ENCODE measurements around the gene MMS22L. TPM values are rescaled to one million over a fixed set of nuclear protein-coding genes. Genes with fewer than 3 reads are reported as not detected.

The MMS22L gene
- total and polyA plus RNA-seq, 2 of the 13 experiments (the other 11 are each of a cell fraction or from before 2014, with no cell fraction given): 6.2 to 32.9 TPM

DNA sequence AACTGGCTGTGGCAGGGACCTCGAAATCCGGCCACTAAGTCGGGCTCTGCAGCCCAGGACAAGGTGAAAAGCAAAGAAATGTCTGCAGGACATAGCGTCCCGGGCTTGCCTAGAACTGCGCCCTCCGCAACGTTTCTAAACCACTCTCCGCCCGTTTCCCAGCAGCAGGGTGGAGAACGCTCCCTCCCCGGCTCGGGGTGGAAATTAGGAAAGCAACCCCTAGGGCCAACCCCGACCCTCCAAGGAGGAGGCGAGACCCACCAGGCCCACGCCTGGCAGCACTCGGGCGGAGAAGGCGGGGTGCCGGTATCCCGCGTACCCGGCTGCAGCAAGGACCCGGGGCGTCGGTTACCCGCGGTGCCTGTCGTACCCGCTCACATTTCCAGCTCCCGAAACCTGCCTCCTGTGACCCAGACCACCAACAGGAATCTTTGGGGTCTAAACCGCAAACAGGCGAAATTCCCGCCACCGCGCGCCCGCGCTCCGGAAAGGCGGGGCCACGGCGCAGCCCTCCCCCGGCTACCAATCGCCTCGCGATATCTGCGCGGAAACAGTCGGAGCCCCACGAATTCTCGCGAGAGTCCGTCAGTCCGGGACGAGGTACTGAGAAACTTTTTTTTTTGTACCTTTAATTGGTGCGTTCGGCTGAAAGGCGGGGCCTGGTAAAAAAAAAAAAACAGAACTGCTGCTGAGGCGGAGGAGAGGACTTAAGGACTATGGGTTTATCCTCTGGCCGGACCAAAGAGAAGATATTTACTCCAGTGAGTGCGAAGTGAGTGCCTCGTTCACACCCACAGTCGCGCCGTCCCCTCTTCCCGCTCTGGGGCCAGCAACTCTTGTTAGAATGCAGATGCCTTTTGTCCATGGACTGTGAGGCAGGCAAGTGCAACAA is at the start of gene MMS22L (continued):
- TF ChIP-seq MAZ (IDR thresholded peaks at IDR 0.05; ENCODE audit: borderline replicate concordance, low read depth, low read length) (0 out of 2 replicates have a peak, but pooled peaks have one; percentile 8), MAZ (CRISPR knock-in tag; IDR thresholded peaks at IDR 0.05; ENCODE audit: low read depth) (peak; percentile 71), ZSCAN31 (CRISPR knock-in tag; IDR thresholded peaks at IDR 0.05; ENCODE audit: low read depth) (no peak; the same call in 1 of the 2 replicates), NFIC (IDR thresholded peaks at IDR 0.05; ENCODE audit: low read length) (no peak), ZNF205 (CRISPR knock-in tag; IDR thresholded peaks at IDR 0.05) (no peak), NPAS2 (CRISPR knock-in tag; IDR thresholded peaks at IDR 0.05; ENCODE audit: borderline replicate concordance) (no peak), ZNF709 (CRISPR knock-in tag; IDR thresholded peaks at IDR 0.05) (no peak), NFE2 (CRISPR knock-in tag; IDR thresholded peaks at IDR 0.05) (no peak), ZSCAN30 (CRISPR knock-in tag; IDR thresholded peaks at IDR 0.05) (0 out of 2 replicates have a peak, but pooled peaks have one; percentile 39), EZH2 (conservative IDR thresholded peaks at IDR 0.05; ENCODE audit: low read depth, low read length) (no peak), MYC (CRISPR knock-in tag; IDR thresholded peaks at IDR 0.05; ENCODE audit: borderline replicate concordance) (peak; percentile 64; the same call in 1 of the 2 replicates), BRCA1 (CRISPR knock-in tag; IDR thresholded peaks at IDR 0.05) (no peak), KLF9 (CRISPR knock-in tag; IDR thresholded peaks at IDR 0.05; ENCODE audit: low read depth) (no peak), SOX13 (IDR thresholded peaks at IDR 0.05) (no peak), SOX13 (CRISPR knock-in tag; conservative IDR thresholded peaks at IDR 0.05 in 1 of 2, IDR thresholded peaks at IDR 0.05 in 1 of 2) (peak in 1 of 2 experiments; percentile 13; a peak in 1 of 4 replicates), ZNF878 (CRISPR knock-in tag; IDR thresholded peaks at IDR 0.05) (peak; percentile 92)
- TF ChIP-seq, protein P1, sequence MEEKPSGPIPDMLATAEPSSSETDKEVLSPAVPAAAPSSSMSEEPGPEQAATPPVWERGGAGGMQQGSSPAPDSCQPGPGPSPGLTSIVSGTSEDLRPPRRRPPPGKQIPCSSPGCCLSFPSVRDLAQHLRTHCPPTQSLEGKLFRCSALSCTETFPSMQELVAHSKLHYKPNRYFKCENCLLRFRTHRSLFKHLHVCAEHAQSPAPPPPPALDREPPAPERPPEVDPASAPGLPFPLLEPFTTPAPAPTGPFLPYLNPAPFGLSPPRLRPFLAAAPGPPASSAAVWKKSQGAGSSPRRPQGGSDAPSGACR (CRISPR knock-in tag; IDR thresholded peaks at IDR 0.05): no peak; the same call in 1 of the 2 replicates
- TF ChIP-seq, protein P2, sequence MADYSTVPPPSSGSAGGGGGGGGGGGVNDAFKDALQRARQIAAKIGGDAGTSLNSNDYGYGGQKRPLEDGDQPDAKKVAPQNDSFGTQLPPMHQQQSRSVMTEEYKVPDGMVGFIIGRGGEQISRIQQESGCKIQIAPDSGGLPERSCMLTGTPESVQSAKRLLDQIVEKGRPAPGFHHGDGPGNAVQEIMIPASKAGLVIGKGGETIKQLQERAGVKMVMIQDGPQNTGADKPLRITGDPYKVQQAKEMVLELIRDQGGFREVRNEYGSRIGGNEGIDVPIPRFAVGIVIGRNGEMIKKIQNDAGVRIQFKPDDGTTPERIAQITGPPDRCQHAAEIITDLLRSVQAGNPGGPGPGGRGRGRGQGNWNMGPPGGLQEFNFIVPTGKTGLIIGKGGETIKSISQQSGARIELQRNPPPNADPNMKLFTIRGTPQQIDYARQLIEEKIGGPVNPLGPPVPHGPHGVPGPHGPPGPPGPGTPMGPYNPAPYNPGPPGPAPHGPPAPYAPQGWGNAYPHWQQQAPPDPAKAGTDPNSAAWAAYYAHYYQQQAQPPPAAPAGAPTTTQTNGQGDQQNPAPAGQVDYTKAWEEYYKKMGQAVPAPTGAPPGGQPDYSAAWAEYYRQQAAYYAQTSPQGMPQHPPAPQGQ (CRISPR knock-in tag; IDR thresholded peaks at IDR 0.05; ENCODE audit: borderline replicate concordance): no peak
- TF ChIP-seq, protein P3, sequence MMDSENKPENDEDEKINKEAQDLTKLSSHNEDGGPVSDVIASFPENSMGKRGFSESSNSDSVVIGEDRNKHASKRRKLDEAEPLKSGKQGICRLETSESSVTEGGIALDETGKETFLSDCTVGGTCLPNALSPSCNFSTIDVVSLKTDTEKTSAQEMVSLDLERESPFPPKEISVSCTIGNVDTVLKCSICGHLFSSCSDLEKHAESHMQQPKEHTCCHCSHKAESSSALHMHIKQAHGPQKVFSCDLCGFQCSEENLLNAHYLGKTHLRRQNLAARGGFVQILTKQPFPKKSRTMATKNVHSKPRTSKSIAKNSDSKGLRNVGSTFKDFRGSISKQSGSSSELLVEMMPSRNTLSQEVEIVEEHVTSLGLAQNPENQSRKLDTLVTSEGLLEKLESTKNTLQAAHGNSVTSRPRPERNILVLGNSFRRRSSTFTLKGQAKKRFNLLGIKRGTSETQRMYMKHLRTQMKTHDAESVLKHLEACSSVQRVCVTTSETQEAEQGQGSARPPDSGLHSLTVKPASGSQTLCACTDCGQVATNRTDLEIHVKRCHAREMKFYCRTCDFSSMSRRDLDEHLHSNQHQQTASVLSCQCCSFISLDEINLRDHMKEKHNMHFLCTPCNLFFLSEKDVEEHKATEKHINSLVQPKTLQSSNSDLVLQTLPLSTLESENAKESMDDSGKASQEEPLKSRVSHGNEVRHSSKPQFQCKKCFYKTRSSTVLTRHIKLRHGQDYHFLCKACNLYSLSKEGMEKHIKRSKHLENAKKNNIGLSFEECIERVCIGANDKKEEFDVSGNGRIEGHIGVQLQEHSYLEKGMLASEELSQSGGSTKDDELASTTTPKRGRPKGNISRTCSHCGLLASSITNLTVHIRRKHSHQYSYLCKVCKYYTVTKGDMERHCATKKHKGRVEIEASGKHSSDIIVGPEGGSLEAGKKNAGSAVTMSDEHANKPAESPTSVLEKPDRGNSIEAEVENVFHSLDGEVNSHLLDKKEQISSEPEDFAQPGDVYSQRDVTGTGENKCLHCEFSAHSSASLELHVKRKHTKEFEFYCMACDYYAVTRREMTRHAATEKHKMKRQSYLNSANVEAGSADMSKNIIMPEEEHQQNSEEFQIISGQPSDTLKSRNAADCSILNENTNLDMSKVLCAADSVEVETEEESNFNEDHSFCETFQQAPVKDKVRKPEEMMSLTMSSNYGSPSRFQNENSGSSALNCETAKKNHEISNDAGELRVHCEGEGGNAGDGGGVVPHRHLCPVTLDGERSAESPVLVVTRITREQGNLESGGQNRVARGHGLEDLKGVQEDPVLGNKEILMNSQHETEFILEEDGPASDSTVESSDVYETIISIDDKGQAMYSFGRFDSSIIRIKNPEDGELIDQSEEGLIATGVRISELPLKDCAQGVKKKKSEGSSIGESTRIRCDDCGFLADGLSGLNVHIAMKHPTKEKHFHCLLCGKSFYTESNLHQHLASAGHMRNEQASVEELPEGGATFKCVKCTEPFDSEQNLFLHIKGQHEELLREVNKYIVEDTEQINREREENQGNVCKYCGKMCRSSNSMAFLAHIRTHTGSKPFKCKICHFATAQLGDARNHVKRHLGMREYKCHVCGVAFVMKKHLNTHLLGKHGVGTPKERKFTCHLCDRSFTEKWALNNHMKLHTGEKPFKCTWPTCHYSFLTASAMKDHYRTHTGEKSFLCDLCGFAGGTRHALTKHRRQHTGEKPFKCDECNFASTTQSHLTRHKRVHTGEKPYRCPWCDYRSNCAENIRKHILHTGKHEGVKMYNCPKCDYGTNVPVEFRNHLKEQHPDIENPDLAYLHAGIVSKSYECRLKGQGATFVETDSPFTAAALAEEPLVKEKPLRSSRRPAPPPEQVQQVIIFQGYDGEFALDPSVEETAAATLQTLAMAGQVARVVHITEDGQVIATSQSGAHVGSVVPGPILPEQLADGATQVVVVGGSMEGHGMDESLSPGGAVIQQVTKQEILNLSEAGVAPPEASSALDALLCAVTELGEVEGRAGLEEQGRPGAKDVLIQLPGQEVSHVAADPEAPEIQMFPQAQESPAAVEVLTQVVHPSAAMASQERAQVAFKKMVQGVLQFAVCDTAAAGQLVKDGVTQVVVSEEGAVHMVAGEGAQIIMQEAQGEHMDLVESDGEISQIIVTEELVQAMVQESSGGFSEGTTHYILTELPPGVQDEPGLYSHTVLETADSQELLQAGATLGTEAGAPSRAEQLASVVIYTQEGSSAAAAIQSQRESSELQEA (CRISPR knock-in tag; IDR thresholded peaks at IDR 0.05; ENCODE audit: not compliant biosample characterization): peak; percentile 41

Data from HepG2 (cell line).